Loucy (cell line): ENCODE data around the gene SLC22A25.

Experiments used
- H2AFZ ChIP-seq: fragments of 200-600 bp; sonication (generic); 2 replicates; pipeline ENCODE4 v1.6.0; 2016; ENCODE audit warnings: antibody characterized with exemption, mild to moderate bottlenecking, low read length, moderate library complexity
- H3F3A ChIP-seq: fragments of 200-600 bp; 2 replicates; pipeline ENCODE4 v1.6.0; 2016; ENCODE audit warnings: antibody characterized with exemption, low read depth, mild to moderate bottlenecking
- H3K27me3 ChIP-seq: fragments of 200-600 bp; sonication (generic); 2 replicates; pipeline ENCODE4 v1.6.1; 2014; ENCODE audit warnings: low read length, mild to moderate bottlenecking; ENCODE audit not compliant: insufficient read depth, poor library complexity, severe bottlenecking
- H3K36me3 ChIP-seq: fragments of 200-600 bp; sonication (generic); 2 replicates; pipeline ENCODE4 v1.6.1; 2016; ENCODE audit warnings: low read length; ENCODE audit not compliant: insufficient read depth
- H3K4me1 ChIP-seq: fragments of 200-600 bp; sonication (generic); 2 replicates; pipeline ENCODE4 v1.5.1; 2014; ENCODE audit warnings: low read length, mild to moderate bottlenecking; ENCODE audit not compliant: insufficient read depth, poor library complexity, severe bottlenecking
- H3K4me2 ChIP-seq: fragments of 200-600 bp; sonication (generic); 2 replicates; pipeline ENCODE4 v1.6.0; 2014; ENCODE audit warnings: antibody characterized with exemption, low read length, low read depth, mild to moderate bottlenecking; ENCODE audit not compliant: poor library complexity, severe bottlenecking
- H3K4me3 ChIP-seq: fragments of 200-600 bp; sonication (generic); 2 replicates; pipeline ENCODE4 v1.5.1; 2014; ENCODE audit warnings: low read length, mild to moderate bottlenecking, mixed read lengths; ENCODE audit not compliant: poor library complexity, severe bottlenecking
- H3K79me2 ChIP-seq: fragments of 200-600 bp; sonication (generic); 2 replicates; pipeline ENCODE4 v1.6.1; 2014; ENCODE audit warnings: low read length; ENCODE audit not compliant: insufficient read depth
- H3K9ac ChIP-seq: fragments of 200-600 bp; sonication (generic); 2 replicates; pipeline ENCODE4 v1.6.0; 2014; ENCODE audit warnings: mild to moderate bottlenecking, low read depth, low read length, moderate library complexity; ENCODE audit not compliant: poor library complexity, severe bottlenecking
- H3K9me2 ChIP-seq: fragments of 200-600 bp; sonication (generic); replicated peaks from 2 replicates; pipeline ENCODE4 v1.6.1; 2016; ENCODE audit warnings: low read depth, low read length, mixed read lengths
- H3K9me3 ChIP-seq: fragments of 200-600 bp; sonication (generic); 2 replicates; pipeline ENCODE4 v1.6.1; 2014; ENCODE audit warnings: mild to moderate bottlenecking, antibody characterized with exemption, low read length, low read depth; ENCODE audit not compliant: insufficient read depth
- H4K20me1 ChIP-seq: fragments of 200-600 bp; sonication (generic); 2 replicates; pipeline ENCODE4 v1.6.0; 2014; ENCODE audit warnings: antibody characterized with exemption, low read length, mild to moderate bottlenecking; ENCODE audit not compliant: insufficient read depth, poor library complexity, severe bottlenecking
- CTCF ChIP-seq: fragments of 200-600 bp; sonication (generic); conservative IDR thresholded peaks from 2 replicates; pipeline ENCODE4 v1.5.1; 2014; ENCODE audit warnings: mild to moderate bottlenecking, antibody characterized with exemption, low read length
- EZH2phosphoT487 ChIP-seq: fragments of 200-600 bp; IDR thresholded peaks from 2 replicates; pipeline ENCODE4 v1.6.1; 2018; ENCODE audit warnings: antibody characterized with exemption, mild to moderate bottlenecking, moderate library complexity, borderline replicate concordance

The SLC22A25 gene

GRCh38 chr11:63282579-63282978, 39.2 kb upstream of the SLC22A25 start:
- Histone ChIP-seq H3K9me3 (no peaks in the 10 kb centered on the region), H3K4me2 (no peak overlapping the region), H3F3A (no peaks in the 10 kb centered on the region), H3K79me2 (no peaks in the 10 kb centered on the region), H3K4me1 (no peaks in the 10 kb centered on the region), H3K27me3 (no peaks in the 10 kb centered on the region), H3K9ac (no peak overlapping the region), H4K20me1 (no peaks in the 10 kb centered on the region), H3K9me2 (no peaks in the 10 kb centered on the region), H2AFZ (no peak overlapping the region), H3K36me3 (no peaks in the 10 kb centered on the region), H3K4me3 (no peak overlapping the region)
- TF ChIP-seq EZH2phosphoT487, result no peak
- no peak for TF ChIP-seq CTCF

- Histone ChIP-seq H3K4me2 (no peak overlapping the region), H3K9ac (no peak overlapping the region), H3K9me3 (no peaks in the 10 kb centered on the region), H3K79me2 (no peaks in the 10 kb centered on the region), H4K20me1 (no peaks in the 10 kb centered on the region), H3K4me1 (no peaks in the 10 kb centered on the region), H3K4me3 (no peak overlapping the region), H3K36me3 (no peaks in the 10 kb centered on the region), H3K27me3 (no peaks in the 10 kb centered on the region), H3F3A (no peaks in the 10 kb centered on the region), H3K9me2 (no peaks in the 10 kb centered on the region), H2AFZ (no peak overlapping the region)
- TF ChIP-seq EZH2phosphoT487 (no peak), CTCF (no peak)
These were observed 37.5 kb upstream of the SLC22A25 start for GRCh38 chr11:63280920-63281319.

- Histone ChIP-seq H3K4me1 (no peaks in the 10 kb centered on the region), H3K4me2 (no peak overlapping the region), H3K36me3 (no peaks in the 10 kb centered on the region), H2AFZ (no peak overlapping the region), H3F3A (no peaks in the 10 kb centered on the region), H3K27me3 (no peaks in the 10 kb centered on the region), H3K9me3 (no peaks in the 10 kb centered on the region), H3K9ac (no peak overlapping the region), H4K20me1 (no peaks in the 10 kb centered on the region), H3K4me3 (no peak overlapping the region), H3K9me2 (no peaks in the 10 kb centered on the region), H3K79me2 (no peaks in the 10 kb centered on the region)
- peak; percentile 67 for TF ChIP-seq CTCF
- no peak for TF ChIP-seq EZH2phosphoT487
These were observed 34.0 kb upstream of the SLC22A25 start for GRCh38 chr11:63277345-63277943.
